D721Med (cell line): ENCODE data around the gene MGAT5.

Experiments
- DNase-seq: peaks from one replicate; pipeline ENCODE4 v3.0.0; 2011; ENCODE audit warnings: low spot score; ENCODE audit not compliant: insufficient read length
- FAIRE-seq: peaks from 2 replicates; lab custom pipeline; 2011; peaks lifted over from hg19 to GRCh38; lab: Jason Lieb, UNC
- CTCF ChIP-seq: IDR thresholded peaks from 2 replicates; pipeline ENCODE4 v1.5.1; 2012; ENCODE audit warnings: mild to moderate bottlenecking, control low read depth; ENCODE audit not compliant: insufficient read depth; ENCODE audit errors: missing control alignments

Gene MGAT5

DNA sequence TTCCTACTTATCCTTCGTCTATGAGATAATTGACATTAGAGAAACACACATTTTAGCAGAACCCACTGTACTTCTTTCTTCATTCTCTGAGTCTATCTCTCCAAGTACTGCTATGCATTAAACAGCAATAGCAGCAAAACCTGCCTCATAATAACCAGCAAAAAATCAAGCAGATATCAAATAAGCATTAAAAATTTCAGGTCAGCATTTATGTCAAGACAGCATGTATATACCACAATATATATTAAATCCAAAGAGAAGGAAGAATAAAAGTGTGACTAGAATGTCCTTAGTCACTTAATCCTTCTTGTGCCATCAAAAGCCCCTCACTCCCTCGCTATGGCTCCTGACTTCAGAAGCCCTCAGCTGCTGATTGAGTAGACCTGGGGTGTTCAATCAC lies 131.3 kb downstream of the MGAT5 start:
- no peak for TF ChIP-seq CTCF
- no peak for DNase-seq
- FAIRE-seq: no peak

- DNase-seq: no peak
- TF ChIP-seq CTCF: no peak
- FAIRE-seq: no peak
These were observed 132.4 kb downstream of the MGAT5 start for GRCh38 chr2:134386310-134386709.

DNA sequence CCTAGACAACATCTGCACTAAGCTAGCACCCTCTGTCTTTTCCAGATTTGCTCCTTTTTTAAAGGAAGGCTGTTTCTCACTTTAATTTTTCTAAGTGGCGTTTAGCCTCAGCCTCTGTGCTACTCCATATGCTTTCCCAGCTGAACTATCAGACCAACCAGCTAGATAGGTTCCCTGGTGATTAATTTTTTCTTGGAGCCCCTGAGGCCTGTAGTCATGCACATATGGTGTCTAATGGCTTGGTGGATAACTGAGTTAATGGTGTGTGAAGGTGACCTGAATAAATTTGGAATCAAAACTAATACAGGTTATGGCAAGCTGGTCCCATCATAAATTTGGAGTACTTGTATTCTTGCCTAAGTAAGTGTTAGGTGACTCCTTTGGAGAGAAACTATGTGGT lies 135.5 kb downstream of the MGAT5 start:
- TF ChIP-seq CTCF: no peak
- FAIRE-seq (no peak), DNase-seq (no peak)

DNA sequence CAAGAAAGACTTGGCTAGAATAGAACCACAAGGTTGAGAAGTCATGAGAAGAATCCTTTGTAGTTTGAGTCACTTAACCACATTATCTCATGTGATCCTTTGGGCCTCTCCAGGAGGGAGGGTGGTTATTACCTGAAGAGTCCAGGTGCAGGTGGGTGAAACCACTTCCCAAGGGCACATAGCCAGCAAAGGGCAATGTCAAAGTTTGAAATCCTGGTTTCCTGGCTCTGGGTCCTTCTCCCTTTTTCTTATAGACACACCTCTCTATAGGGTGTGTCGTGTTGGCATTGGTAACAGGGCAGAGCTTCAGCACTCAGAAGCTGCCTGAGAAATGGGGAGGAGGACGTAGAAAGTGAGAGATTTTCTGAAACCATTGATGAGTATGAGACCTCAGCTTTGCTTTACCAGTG lies 137.9 kb downstream of the MGAT5 start:
- TF ChIP-seq CTCF: no peak
- FAIRE-seq (no peak), DNase-seq (no peak)

GRCh38 chr2:134392442-134393074 lies 138.7 kb downstream of the MGAT5 start:
- no peak for DNase-seq
- no peak for TF ChIP-seq CTCF
- no peak for FAIRE-seq

DNA sequence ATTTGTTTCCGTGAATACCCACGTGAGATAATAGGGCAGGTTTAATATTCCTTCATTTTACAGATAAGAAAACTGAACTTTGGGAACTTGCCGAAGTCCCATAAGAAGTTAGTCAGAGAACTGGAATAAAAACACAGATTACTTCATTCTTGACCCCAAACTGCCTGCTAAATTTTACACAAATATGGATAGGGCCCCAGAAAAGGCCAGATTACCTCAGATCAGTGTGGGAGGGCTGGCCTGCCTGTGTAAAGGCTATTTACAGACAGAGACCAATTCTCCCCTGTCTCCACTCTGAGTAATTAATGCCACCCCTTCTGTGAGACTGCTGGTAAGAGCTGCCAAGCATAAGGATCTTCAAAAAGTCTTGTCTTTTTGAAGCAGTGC lies 139.2 kb downstream of the MGAT5 start:
- TF ChIP-seq CTCF: no peak
- FAIRE-seq: no peak
- no peak for DNase-seq

- FAIRE-seq (no peak), DNase-seq (no peak)
- no peak for TF ChIP-seq CTCF
These were observed 141.9 kb downstream of the MGAT5 start for GRCh38 chr2:134395779-134396178.
